Caco-2 (cell line): ENCODE data around the gene RARA. TPM values are rescaled to one million over a fixed set of nuclear protein-coding genes. Genes with fewer than 3 reads are reported as not detected.

Experiments used
- BruUV-seq: library from RNA; stranded (reverse); fragments of 400-500 nt; replicated peaks from 2 replicates; lab custom pipeline; 2021; lab: Mats Ljungman, UMichigan
- CTCF ChIA-PET: fragments of 300-600 bp; sonication (Branson Sonifier 250); formaldehyde crosslinking; loops from one replicate; lab custom pipeline; 2022; ENCODE audit warnings: antibody characterized with exemption; lab: Charles Lee
- POLR2A ChIA-PET: fragments of 300-600 bp; sonication (Branson Sonifier 250); formaldehyde crosslinking; loops from one replicate; lab custom pipeline; 2022; ENCODE audit warnings: antibody characterized with exemption; lab: Charles Lee
- DNase-seq, 2 experiments: peaks; one replicate each; pipeline versions ENCODE4 v3.0.0 to v3.0.0-alpha.2; 2020 to 2022
- H3K27me3 ChIP-seq: replicated peaks from 2 replicates; pipeline ENCODE4 v1.6.0; 2011; ENCODE audit warnings: low read length; ENCODE audit not compliant: control insufficient read depth, insufficient read depth
- H3K36me3 ChIP-seq: 2 replicates; pipeline ENCODE4 v1.5.1; 2011; ENCODE audit warnings: low read length; ENCODE audit not compliant: control insufficient read depth, insufficient read depth
- H3K4me1 ChIP-seq: fragments of 250-450 bp; sonication (Bioruptor Pico); 2 replicates; pipeline ENCODE4 v1.5.1; 2020; ENCODE audit warnings: mild to moderate bottlenecking
- H3K4me3 ChIP-seq: 2 replicates; pipeline ENCODE4 v1.5.1; 2011; ENCODE audit warnings: low read depth, mild to moderate bottlenecking, control low read depth, low read length
- H3K9me3 ChIP-seq: fragments of 250-450 bp; sonication (Bioruptor Pico); 2 replicates; pipeline ENCODE4 v1.5.1; 2020; ENCODE audit warnings: mild to moderate bottlenecking, moderate library complexity
- H3K27ac Mint-ChIP-seq: one replicate; pipeline ENCODE4 v1.8.0; 2022; ENCODE audit warnings: mixed read lengths; ENCODE audit not compliant: unreplicated experiment
- H3K27me3 Mint-ChIP-seq: one replicate; pipeline ENCODE4 v1.8.0; 2022; ENCODE audit warnings: mixed read lengths; ENCODE audit not compliant: insufficient read depth, unreplicated experiment
- H3K36me3 Mint-ChIP-seq: one replicate; pipeline ENCODE4 v1.8.0; 2022; ENCODE audit warnings: mild to moderate bottlenecking, mixed read lengths; ENCODE audit not compliant: insufficient read depth, unreplicated experiment
- H3K4me1 Mint-ChIP-seq: one replicate; pipeline ENCODE4 v1.8.0; 2022; ENCODE audit warnings: low read depth, mixed read lengths; ENCODE audit not compliant: unreplicated experiment
- H3K4me3 Mint-ChIP-seq: one replicate; pipeline ENCODE4 v1.8.0; 2022; ENCODE audit warnings: mild to moderate bottlenecking, moderate library complexity, mixed read lengths; ENCODE audit not compliant: unreplicated experiment
- H3K9me3 Mint-ChIP-seq: one replicate; pipeline ENCODE4 v1.8.0; 2022; ENCODE audit warnings: mixed read lengths; ENCODE audit not compliant: unreplicated experiment
- intact Hi-C: fragments of 100-400 bp; cut with micrococcal nuclease; formaldehyde crosslinking; loops from one replicate; pipeline ENCODE4 v1.10.0; 2022; ENCODE audit not compliant: unreplicated experiment
- total RNA-seq: library from RNA; stranded (reverse); gene quantifications from 2 replicates; pipeline ENCODE4 v1.2.3, GENCODE V29; 2022
- TF ChIP-seq, protein P1 (sequence below), 2 experiments: fragments of 200-600 bp in 1 of 2; IDR thresholded peaks; 1 replicate in 1 of 2; 2 replicates in 1 of 2; pipeline versions ENCODE4 v1.5.1 to v1.8.0; 2011 to 2022; ENCODE audit warnings: antibody characterized with exemption in 1 of 2, control low read depth in 1 of 2, inconsistent platforms in 1 of 2, low read depth in 1 of 2, low read length in 1 of 2, mild to moderate bottlenecking in 1 of 2, moderate library complexity in 1 of 2; ENCODE audit not compliant: insufficient read depth in 1 of 2, severe bottlenecking in 1 of 2, unreplicated experiment in 1 of 2

Gene RARA
- total RNA-seq, 1 experiment from 2014 or later = 27.6 TPM

DNA sequence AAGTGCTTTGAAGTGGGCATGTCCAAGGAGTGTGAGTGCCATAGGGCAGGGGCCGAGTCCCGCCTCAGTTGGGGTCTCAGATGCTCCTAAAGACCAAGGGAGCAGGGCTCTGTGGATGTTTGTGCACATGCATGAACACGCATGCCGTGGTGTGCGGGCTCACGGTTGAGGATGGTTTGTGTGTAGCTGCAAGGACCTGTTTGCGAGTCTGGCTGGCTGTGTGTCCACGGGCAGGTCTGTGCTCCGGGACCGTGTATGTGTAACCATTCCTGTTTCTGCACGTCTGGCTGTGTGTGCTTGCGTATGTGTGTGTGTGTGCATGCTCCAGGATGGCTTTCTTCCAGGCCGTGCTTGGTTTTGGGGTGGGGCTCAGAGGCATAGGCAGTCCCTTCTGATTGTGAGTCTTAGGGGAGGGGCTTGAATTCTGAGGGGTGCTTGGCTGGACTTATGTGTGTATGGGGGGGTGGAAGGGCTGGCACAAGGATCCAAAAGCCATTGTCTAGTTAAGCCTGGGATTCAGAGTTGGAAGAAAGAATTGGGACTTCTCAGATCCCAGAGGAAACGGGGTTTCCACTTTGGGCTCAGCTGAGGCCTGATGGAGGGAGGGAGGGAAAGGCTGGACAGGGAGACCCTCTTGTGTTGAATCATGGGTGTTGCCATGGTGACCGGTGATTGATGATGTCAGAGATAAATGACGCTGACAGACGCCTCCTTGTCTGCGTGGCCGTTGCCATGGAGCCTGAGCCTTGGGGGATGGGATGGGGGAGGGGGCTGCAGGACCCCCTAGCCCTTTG, 41.1 kb downstream of the RARA start:
- Histone ChIP-seq H3K4me1 (peaks cover 14% of the 10 kb centered on the region), H3K9me3 (no peaks in the 10 kb centered on the region), H3K27me3 (no peaks in the 10 kb centered on the region), H3K4me3 (no peak overlapping the region), H3K36me3 (peaks cover 5% of the 10 kb centered on the region)
- no peaks in the 10 kb centered on the region for H3K9me3 Mint-ChIP-seq
- H3K36me3 Mint-ChIP-seq = peaks cover 45% of the 10 kb centered on the region
- POLR2A ChIA-PET = no interaction called here
- intact Hi-C loops = loop anchor here (10.0 kb wide), 1 partner anchor 145 kb away; no protein-coding TSS in a partner anchor
- DNase-seq = no peak
- CTCF ChIA-PET = no interaction called here
- BruUV-seq = no TSS peak
- H3K27me3 Mint-ChIP-seq = no peaks in the 10 kb centered on the region
- no peak overlapping the region for H3K27ac Mint-ChIP-seq
- TF ChIP-seq, protein P1, sequence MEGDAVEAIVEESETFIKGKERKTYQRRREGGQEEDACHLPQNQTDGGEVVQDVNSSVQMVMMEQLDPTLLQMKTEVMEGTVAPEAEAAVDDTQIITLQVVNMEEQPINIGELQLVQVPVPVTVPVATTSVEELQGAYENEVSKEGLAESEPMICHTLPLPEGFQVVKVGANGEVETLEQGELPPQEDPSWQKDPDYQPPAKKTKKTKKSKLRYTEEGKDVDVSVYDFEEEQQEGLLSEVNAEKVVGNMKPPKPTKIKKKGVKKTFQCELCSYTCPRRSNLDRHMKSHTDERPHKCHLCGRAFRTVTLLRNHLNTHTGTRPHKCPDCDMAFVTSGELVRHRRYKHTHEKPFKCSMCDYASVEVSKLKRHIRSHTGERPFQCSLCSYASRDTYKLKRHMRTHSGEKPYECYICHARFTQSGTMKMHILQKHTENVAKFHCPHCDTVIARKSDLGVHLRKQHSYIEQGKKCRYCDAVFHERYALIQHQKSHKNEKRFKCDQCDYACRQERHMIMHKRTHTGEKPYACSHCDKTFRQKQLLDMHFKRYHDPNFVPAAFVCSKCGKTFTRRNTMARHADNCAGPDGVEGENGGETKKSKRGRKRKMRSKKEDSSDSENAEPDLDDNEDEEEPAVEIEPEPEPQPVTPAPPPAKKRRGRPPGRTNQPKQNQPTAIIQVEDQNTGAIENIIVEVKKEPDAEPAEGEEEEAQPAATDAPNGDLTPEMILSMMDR (IDR thresholded peaks at IDR 0.05; ENCODE audit: insufficient read depth in 1 of 2, low read depth in 1 of 2, low read length in 1 of 2, severe bottlenecking in 1 of 2, unreplicated experiment in 1 of 2) = no peak
- no peak overlapping the region for H3K4me3 Mint-ChIP-seq
- peaks cover 23% of the 10 kb centered on the region for H3K4me1 Mint-ChIP-seq

DNA sequence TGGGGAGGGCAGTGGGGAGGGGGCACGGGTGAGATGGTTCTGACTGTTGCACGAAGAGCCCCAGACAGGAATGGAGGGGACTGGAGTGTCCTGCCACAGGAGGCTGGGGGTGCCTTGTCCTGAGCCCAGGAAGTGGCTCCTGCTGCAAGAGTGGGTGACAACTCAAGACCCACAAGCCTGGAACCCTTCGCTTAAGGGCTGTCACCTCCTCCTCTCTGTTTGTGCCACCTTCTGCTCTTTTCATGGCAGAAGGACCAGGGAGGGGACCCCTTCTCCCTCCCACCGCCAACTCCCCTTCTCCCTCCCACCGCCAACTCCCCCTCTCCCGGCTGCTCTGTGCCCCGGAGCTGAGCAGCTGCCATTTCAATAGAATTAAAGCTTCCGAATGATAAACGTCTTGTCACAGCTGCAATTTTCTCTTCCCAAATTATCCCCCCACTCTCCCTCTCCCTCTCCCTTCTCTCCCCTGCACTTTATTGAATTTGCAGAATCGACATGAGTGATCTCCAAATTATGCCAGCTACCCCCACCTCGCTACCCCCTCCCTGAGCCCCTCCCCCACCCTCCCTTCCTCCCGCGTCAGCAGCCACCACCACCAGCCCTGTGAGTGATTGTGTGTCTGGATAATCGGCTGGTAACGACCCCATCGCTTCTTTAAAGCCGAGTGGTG, 41.8 kb downstream of the RARA start:
- no peak overlapping the region for H3K27ac Mint-ChIP-seq
- no peaks in the 10 kb centered on the region for H3K9me3 ChIP-seq
- H3K4me3 ChIP-seq = no peak overlapping the region
- ChIA-PET CTCF (no interaction called here), POLR2A (no interaction called here)
- no peaks in the 10 kb centered on the region for H3K27me3 ChIP-seq
- H3K27me3 Mint-ChIP-seq = no peaks in the 10 kb centered on the region
- H3K4me1 Mint-ChIP-seq = peaks cover 21% of the 10 kb centered on the region
- H3K36me3 Mint-ChIP-seq = peaks cover 43% of the 10 kb centered on the region
- intact Hi-C loops = loop anchor here (10.0 kb wide), 1 partner anchor 146 kb away; no protein-coding TSS in a partner anchor
- BruUV-seq = no TSS peak
- DNase-seq = no peak
- no peak overlapping the region for H3K4me3 Mint-ChIP-seq
- H3K36me3 ChIP-seq = peaks cover 9% of the 10 kb centered on the region
- no peaks in the 10 kb centered on the region for H3K9me3 Mint-ChIP-seq
- TF ChIP-seq, protein P1 (IDR thresholded peaks at IDR 0.05; ENCODE audit: insufficient read depth in 1 of 2, low read depth in 1 of 2, low read length in 1 of 2, severe bottlenecking in 1 of 2, unreplicated experiment in 1 of 2) = no peak
- H3K4me1 ChIP-seq = peaks cover 12% of the 10 kb centered on the region

DNA sequence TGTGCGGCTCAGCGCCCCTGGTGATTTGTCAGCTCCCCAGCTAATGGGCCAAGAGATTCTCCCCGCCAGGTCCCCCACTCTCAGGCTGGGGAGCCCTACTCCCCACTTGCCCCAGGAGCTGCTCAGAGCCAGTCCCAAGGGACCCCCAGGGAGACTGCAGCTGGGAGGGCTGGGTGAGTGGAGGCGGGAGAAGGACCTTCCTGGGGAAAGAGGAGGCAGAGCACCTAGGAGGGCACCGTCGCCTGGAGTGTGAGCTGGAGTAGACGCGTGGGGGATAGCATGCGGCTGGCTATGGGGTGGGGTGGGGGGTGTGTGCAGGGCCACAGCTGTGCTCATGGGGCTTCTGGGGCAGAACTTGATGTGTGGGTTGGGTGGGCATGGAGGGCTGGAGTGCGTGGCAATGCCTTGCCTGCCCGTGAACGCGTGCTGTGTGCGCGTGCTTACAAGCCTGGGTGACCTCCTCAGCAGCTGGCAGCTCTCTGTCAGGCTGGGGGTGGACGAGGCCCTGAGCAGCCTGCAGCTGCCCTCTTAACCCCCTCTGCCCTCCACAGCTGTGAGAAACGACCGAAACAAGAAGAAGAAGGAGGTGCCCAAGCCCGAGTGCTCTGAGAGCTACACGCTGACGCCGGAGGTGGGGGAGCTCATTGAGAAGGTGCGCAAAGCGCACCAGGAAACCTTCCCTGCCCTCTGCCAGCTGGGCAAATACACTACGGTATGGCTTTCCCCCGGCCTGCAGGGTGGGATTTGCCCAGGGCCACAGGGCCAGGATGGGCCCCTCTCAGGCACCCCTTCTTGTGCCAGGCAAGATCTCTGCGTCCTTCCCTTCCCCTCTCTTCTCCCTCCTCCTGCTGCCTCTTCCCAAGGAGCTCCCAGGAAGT, 42.6 kb downstream of the RARA start:
- Mint-ChIP-seq H3K36me3 (peaks cover 38% of the 10 kb centered on the region), H3K27me3 (no peaks in the 10 kb centered on the region), H3K4me3 (no peak overlapping the region), H3K4me1 (peaks cover 14% of the 10 kb centered on the region), H3K27ac (no peak overlapping the region), H3K9me3 (no peaks in the 10 kb centered on the region)
- no peak for DNase-seq
- ChIA-PET CTCF (interaction anchor here (0.6 to 0.7 kb wide), 2 partner anchors 44 to 1451 kb away, joined by 3 to 5 read pairs; no protein-coding TSS in a partner anchor), POLR2A (no interaction called here)
- BruUV-seq = no TSS peak
- intact Hi-C loops = loop anchor here (10.0 kb wide), 1 partner anchor 147 kb away; no protein-coding TSS in a partner anchor
- Histone ChIP-seq H3K4me1 (peaks cover 5% of the 10 kb centered on the region), H3K4me3 (no peak overlapping the region), H3K36me3 (peaks cover 9% of the 10 kb centered on the region), H3K9me3 (no peaks in the 10 kb centered on the region), H3K27me3 (no peaks in the 10 kb centered on the region)
- TF ChIP-seq, protein P1 (IDR thresholded peaks at IDR 0.05; ENCODE audit: insufficient read depth in 1 of 2, low read depth in 1 of 2, low read length in 1 of 2, severe bottlenecking in 1 of 2, unreplicated experiment in 1 of 2) = no peak
